ENCODE measurements around the gene ZNF185. TPM values are rescaled to one million over a fixed set of nuclear protein-coding genes. Genes with fewer than 3 reads are reported as not detected.

ZNF185 gene
- total and polyA plus RNA-seq, 2 of the 8 experiments (the other 6 are each of a cell fraction or from before 2014, with no cell fraction given): 15.6 to 20.1 TPM

- TF ChIP-seq CBX5 (IDR thresholded peaks at IDR 0.05; ENCODE audit: low read depth, low read length): no peak
- TF ChIP-seq EP300 (IDR thresholded peaks at IDR 0.05; ENCODE audit: borderline replicate concordance in 1 of 2, low read depth in 2 of 2, low read length in 2 of 2): no peak
- TF ChIP-seq PHF8 (conservative IDR thresholded peaks at IDR 0.05; ENCODE audit: low read depth, low read length): no peak
- TF ChIP-seq, protein P1, sequence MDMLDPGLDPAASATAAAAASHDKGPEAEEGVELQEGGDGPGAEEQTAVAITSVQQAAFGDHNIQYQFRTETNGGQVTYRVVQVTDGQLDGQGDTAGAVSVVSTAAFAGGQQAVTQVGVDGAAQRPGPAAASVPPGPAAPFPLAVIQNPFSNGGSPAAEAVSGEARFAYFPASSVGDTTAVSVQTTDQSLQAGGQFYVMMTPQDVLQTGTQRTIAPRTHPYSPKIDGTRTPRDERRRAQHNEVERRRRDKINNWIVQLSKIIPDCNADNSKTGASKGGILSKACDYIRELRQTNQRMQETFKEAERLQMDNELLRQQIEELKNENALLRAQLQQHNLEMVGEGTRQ (IDR thresholded peaks at IDR 0.05; ENCODE audit: low read length): no peak
- no peak for TF ChIP-seq JUND (IDR thresholded peaks at IDR 0.05; ENCODE audit: low read length)
- TF ChIP-seq KDM5A (IDR thresholded peaks at IDR 0.05; ENCODE audit: low read length): no peak
These were observed 31.5 kb upstream of the ZNF185 start (continued) for GRCh38 chrX:152866386-152866785.

Data from H1 (cell line).